Islet precursor cell (in vitro differentiated cells): ENCODE results near the gene GPR18.
A peak's percentile ranks its signal among the peaks of the same experiment; 100 is the strongest.

Source experiments
- DNase-seq: peaks from one replicate; pipeline ENCODE4 v3.0.0-alpha.2; 2018

Gene GPR18

GRCh38 chr13:99258210-99258860 is at the start of gene GPR18:
Gene GPR18, minus strand, starts transcription at chr13:99258379. Its CDS starts 2,507 bp downstream, at chr13:99255872.
- no peak for DNase-seq

DNA sequence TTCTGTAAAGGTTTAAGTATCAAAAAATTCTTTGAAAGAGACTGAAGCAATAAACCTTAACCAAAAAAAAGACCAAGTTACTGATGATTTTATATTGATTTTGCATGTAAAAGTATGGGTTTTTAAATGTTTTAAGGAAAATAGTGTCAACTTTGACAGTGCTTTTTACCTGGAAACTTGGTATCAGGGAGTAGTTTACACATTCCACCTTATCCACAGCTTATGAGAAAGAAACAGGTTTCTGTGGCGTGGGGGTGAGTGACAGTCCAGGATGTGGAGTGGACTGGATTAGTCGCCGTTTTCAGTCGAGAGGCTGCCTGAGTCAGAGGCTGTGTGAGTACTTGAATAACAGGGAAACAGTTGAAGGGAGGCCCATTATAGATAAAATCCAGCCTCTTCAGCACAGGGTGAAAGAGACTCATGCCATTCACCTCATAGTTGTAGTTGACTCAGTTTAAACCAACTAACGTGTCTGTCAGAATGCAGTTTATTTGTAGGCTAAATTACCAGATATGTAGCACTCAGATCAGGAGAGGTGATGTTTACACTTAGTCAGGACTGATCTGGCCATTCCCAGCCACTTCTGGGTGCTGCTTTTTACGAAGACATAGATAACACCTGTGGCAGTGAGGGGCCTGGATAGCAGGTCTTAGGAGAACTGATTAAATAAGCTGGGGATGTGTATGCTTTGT is 49.6 kb upstream of the GPR18 start:
- peak; percentile 91 for DNase-seq

DNA sequence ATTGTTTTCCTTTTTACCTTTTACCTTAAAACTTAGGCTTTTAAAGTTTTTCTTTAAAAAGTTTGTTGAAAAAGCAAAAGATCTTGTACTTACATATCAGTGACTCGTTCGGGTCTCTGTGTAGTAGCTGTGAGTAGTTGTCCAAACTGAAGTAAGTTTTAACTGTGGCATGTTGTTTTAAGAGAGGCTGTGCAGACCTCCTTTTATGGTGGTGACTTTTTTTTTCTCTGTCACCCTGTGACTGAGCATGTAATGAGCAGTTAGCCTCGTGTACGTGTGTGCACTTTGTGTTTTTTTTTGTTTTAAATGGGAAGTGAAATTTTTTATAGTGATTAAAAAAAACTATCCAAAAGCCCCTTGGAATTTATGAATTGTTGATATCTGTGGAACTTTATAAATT is 49.1 kb upstream of the GPR18 start, which contains the start of gene GPR183:
Gene GPR183, minus strand, starts transcription at position 153 of the 400 bp plus-strand sequence. CDS start 11,254 bp downstream, outside the sequence.
- DNase-seq: no peak

GRCh38 chr13:99305566-99305965 is 47.4 kb upstream of the GPR18 start:
- DNase-seq: no peak

DNA sequence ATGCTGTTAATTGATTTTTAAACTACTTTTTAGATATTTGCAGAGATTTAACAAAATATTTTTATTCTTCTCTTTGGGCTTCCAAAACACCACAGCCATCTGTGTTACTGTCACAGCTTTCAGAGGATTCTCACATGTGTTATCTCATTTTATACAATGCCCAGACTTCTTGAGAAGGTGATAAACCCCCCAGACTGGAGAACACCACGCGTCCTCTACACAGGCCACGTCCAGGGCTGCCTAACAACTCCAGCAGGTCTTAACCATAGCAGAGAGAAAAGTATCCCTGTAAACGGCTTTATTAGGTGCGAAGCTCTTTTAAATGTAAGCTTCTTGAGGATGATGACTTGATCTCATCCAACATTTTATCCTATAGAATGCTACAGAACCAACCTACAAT is 47.0 kb upstream of the GPR18 start:
- DNase-seq: no peak

- no peak for DNase-seq
Observed at GRCh38 chr13:99304541-99304940, 46.4 kb upstream of the GPR18 start.

- DNase-seq: peak; percentile 67
Observed at GRCh38 chr13:99303863-99304521, 45.8 kb upstream of the GPR18 start.

- no peak for DNase-seq
Observed at GRCh38 chr13:99302637-99303505, 44.7 kb upstream of the GPR18 start.

GRCh38 chr13:99301913-99302636 is 43.9 kb upstream of the GPR18 start:
- DNase-seq: no peak

DNA sequence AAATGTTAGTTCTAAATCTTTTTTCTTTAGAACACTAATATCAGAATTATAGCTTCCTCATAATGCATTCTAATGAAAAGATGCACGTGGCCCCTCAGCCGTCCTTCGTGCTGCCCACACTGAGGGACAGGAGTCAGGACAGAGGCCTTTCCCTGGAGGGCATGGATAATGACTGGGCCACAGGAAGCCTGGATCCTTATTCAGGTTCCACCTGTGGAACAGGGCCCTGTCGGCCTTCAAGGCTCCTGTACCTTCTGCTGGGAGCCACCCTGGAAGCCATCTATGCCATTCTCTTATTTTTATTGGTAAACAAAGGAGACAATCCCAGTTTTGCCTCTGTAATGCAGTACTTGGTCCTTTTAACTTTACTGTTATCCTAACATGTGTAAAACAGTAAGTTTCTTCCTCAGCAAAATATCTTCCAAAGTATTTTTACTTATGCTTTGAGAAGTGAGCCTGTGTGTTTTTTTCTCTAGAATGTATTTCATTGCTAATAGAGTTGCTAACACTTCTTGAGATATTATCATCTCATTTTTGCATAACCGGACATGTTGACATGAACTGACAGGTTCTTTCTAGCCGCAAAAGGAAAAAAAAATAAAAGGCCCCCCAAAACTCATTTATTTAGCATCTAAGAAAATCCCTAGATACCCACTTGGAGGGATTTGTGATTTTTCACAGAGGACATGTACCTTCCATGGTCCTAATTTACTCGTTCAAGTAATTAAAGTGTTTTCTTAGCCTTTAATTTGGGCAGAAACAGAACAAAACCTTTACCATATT is 43.1 kb upstream of the GPR18 start:
- no peak for DNase-seq

- DNase-seq: peak; percentile 74
Observed at GRCh38 chr13:99299920-99300341, 41.8 kb upstream of the GPR18 start.

DNA sequence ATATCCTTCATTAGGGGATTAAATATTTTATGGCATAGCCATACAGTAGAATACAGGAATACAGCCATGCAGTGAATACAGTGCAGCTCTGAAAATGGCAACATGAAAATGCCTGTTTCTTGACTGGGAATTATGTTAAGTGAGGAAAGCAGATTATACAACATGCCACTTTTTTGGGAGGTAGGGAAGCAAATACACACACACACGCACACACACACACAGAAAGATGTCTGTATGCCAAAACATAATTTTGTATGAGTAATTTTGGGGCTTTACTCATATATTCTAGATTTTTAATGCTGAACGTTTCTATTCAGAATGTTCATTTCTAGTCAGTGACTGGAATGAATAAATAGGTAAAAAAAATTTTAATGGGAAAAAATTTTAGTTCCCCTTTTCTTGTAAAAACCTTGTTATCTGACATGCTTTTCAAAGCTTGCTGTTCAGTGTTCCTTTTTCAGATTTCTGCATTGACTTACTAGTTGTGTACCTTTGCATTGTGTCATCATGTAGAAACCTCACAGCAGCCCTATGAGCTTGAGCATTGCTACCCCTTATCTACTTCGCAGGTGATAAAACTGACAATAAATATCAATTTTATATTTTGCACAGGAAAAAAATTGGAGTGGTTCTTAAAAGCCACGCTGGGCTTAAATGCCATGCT is 41.2 kb upstream of the GPR18 start:
- DNase-seq: no peak

GRCh38 chr13:99298056-99298455 is 39.9 kb upstream of the GPR18 start:
- no peak for DNase-seq

DNA sequence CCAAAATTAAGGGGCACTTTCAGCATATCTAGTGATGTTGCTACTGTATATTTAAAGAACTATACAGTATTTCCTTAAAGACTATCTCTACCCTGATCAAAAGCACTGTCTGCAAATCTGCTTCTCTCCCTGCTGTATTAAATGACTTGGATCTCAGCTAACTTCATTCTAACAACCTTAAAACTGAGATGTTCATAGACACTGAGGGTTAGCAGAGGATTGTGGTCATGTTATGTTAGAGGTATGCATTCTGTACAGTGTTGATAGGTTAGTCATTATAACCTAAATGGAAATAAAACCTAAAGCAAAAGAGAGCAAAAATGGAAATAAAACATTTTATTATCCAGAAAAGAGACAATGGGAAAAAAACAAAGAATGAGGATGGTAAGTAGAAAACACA is 39.2 kb upstream of the GPR18 start:
- DNase-seq: no peak

DNA sequence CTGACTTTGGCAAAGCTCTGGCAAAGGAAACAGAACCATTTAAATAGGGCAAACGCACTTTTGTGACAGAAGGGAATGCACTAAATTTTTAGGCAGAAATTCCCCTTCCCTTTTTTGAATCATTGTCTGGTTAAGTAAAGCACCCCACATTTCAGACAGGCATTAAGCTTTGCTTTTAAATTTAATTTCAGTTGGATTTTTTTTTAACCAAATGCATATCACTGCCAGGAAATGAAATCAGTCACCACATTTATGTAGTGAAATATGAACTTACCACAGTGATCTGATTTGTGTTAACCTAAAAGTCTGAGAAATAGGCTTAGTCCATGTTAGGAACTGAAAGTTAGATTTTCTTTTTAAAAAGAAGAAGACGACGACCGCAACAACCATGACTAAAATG is 38.2 kb upstream of the GPR18 start:
- DNase-seq: no peak

DNA sequence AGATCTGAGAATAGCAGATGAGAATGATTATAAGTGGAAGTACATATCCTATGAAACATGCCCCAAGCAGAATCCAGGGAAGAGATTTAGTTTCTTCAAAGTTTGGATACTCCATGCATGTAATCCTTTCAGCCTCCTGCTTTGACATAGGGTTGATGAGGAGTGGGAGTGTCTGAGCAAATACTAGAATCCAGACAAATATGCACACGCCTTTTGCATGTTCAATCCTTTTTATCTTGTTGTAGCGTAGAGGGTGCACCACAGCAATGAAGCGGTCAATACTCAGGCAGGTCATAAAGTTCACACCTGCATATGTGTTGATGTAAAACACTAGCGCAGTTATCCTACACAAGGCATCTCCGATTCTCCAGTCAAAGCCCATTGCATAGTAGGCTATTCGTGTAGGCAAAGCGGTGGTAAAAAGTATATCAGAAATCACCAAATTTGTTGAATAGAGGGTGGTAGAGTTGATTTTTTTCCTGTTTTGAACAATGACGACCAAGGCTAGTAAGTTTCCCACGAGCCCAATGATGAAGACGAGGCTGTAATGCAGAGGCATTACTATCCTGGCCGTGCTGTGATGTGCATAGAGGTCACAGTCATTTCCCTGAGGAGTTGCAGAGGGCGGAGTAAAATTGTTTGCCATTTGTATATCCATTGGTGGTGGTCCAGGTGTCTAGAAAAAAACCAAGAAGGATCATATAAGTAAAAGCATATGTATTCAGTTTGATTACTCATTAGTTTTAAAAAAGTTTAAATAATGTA is 37.5 kb upstream of the GPR18 start:
- no peak for DNase-seq

GRCh38 chr13:99294958-99295357 is 36.8 kb upstream of the GPR18 start:
- DNase-seq: no peak

GRCh38 chr13:99294198-99294597 is 36.0 kb upstream of the GPR18 start:
- no peak for DNase-seq

DNA sequence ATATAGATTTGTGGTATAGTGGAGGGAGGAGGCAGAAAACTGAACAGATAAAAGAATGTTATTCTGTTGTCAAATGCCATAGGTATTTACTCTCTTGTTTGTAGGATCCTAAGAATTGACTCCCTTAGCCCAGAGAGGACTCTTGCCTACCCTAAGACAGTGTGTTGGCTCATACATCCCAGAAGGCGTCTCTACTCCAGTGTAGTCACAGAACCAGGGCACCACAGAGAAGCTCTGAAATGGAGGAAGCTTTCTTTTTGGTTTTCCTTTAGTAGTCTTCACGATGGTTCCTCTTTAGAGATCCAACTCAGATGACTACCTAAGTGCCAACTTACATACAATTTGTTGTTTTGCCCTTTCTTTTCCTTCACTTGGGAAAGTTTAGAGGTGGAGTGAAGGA is 35.0 kb upstream of the GPR18 start:
- no peak for DNase-seq

DNA sequence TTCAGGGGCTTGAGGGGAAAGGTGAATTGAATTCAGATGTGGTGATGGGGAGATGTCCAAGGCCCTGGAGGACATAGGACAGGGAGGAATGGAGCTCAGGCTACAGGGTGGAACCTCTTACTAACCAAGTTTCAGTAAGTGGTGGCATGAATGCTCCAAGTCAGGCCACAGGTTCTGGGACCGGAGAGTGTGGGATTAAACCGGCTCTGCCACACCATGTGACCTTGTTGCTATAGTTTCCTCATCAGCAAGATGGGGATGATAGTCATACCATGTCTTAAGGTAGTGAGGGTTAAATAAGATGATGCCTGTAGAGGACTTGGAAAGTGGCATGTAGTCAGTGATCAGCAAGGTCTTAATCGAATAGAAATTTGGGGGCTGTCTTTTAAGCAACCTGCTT is 32.7 kb upstream of the GPR18 start:
- DNase-seq: no peak
